Activated naive CD8-positive, alpha-beta T cell (primary cell): ENCODE data around the gene PHF19.

Experiments
- H3K27ac Mint-ChIP-seq: one replicate; pipeline ENCODE4 v1.8.0; 2021; ENCODE audit warnings: mixed read lengths
- H3K27me3 Mint-ChIP-seq: one replicate; pipeline ENCODE4 v1.8.0; 2021; ENCODE audit warnings: mixed read lengths
- H3K36me3 Mint-ChIP-seq: one replicate; pipeline ENCODE4 v1.8.0; 2021; ENCODE audit warnings: mixed read lengths
- H3K4me1 Mint-ChIP-seq: one replicate; pipeline ENCODE4 v1.8.0; 2021; ENCODE audit warnings: low read depth, mixed read lengths
- H3K4me3 Mint-ChIP-seq: one replicate; pipeline ENCODE4 v1.8.0; 2021; ENCODE audit warnings: mild to moderate bottlenecking, mixed read lengths
- H3K9me3 Mint-ChIP-seq: one replicate; pipeline ENCODE4 v1.8.0; 2021; ENCODE audit warnings: low read depth, mixed read lengths

PHF19 gene

DNA sequence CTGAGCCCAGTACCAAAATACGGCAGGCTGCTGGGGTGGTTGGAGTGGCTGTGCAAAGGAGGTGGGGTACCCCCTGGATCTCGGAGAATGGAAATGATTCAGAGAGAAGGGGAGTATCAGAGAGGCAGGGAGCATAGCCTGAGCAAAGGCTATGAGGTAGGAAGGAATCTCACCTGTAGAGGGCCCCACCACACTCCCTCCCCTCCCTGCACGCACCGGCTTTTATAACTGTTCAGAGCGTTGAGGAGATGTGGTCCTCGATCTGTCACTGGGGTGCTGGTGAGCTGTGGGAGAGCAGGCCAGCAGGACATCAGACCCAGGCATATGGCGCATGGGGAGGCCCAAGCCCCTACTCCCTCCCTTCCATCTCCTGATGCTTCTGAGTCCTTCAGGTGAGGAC lies 13.2 kb downstream of the PHF19 start:
- Mint-ChIP-seq H3K27me3 (no peaks in the 10 kb centered on the region), H3K4me3 (no peak overlapping the region), H3K27ac (no peak overlapping the region), H3K36me3 (peaks cover 6% of the 10 kb centered on the region), H3K9me3 (no peaks in the 10 kb centered on the region), H3K4me1 (peaks cover 6% of the 10 kb centered on the region)

DNA sequence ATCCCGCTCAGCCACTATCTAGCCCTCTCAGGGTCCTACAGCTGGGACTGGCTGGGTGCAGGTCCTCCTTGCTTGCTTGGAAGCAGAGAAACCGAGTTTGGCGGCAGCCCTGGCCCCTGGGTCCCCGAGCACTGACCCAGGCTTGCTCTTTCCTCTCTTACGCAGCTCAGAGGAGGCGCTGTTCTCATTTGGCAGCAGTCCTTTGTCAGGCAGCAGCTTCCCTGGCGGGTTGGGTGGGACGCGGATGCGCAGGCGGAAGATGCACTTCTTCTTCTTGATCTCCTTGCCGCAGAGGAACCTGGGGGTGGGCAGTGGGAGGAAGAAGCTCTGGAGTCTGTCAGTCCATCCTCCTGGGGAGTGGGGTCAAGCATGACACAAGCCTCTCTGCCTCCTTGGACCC lies 14.5 kb downstream of the PHF19 start:
- H3K27me3 Mint-ChIP-seq: no peaks in the 10 kb centered on the region
- no peaks in the 10 kb centered on the region for H3K4me1 Mint-ChIP-seq
- H3K36me3 Mint-ChIP-seq: peaks cover 3% of the 10 kb centered on the region
- H3K4me3 Mint-ChIP-seq: no peak overlapping the region
- no peak overlapping the region for H3K27ac Mint-ChIP-seq
- H3K9me3 Mint-ChIP-seq: no peaks in the 10 kb centered on the region

DNA sequence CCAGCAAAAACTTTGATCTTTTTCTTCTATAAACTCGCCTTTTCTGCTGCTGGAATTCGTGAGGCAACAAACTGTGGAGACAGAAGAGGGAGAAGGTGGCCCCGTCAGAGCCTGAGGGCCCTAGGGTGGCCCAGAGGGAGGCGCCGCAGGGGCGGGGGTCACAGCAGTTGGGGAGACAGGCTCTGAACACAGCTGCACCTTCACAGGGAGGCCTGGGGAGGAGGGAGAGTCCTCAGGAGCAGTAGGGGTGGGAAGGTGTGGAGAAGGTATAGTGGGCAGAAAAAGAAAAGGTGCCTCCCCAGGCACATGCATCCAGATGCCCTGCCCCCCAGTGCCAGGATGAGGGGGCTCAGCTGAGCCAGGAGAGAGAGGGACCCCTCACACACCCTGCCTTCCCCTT lies 15.1 kb downstream of the PHF19 start:
- Mint-ChIP-seq H3K9me3 (no peaks in the 10 kb centered on the region), H3K4me3 (no peak overlapping the region), H3K36me3 (peaks cover 3% of the 10 kb centered on the region), H3K27me3 (no peaks in the 10 kb centered on the region), H3K4me1 (no peaks in the 10 kb centered on the region), H3K27ac (peak overlapping the region; percentile 16)

GRCh38 chr9:120860083-120860482 lies 16.9 kb downstream of the PHF19 start:
- Mint-ChIP-seq H3K27me3 (no peaks in the 10 kb centered on the region), H3K27ac (no peak overlapping the region), H3K4me1 (no peaks in the 10 kb centered on the region), H3K4me3 (no peak overlapping the region), H3K36me3 (peaks cover 3% of the 10 kb centered on the region), H3K9me3 (no peaks in the 10 kb centered on the region)

DNA sequence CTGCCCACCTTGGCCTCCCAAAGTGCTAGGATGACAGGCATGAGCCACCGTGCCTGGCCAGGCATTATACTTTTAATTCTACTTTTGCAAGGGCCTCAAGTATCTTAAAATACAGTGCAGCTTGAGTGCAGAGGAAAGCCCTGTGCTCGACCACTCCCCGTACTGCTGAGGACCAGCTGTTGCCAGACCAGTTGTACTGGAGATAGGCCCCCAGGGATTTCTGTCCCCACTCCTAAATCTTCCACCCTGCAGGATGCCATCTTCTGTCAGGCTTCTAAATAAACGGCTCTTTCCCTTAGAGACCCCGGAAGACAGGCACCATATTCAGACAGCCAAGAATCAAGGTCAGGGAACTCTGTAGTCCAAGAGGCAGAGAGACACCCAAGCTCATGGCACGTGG lies 17.6 kb downstream of the PHF19 start:
- no peak overlapping the region for H3K27ac Mint-ChIP-seq

GRCh38 chr9:120857902-120858301 lies 19.1 kb downstream of the PHF19 start:
- Mint-ChIP-seq H3K27me3 (no peaks in the 10 kb centered on the region), H3K4me1 (no peaks in the 10 kb centered on the region), H3K27ac (peak overlapping the region; percentile 38), H3K36me3 (peaks cover 3% of the 10 kb centered on the region), H3K9me3 (no peaks in the 10 kb centered on the region), H3K4me3 (no peak overlapping the region)

More for the DNA sequence above, 17.6 kb downstream of the PHF19 start:
- no peaks in the 10 kb centered on the region for H3K9me3 Mint-ChIP-seq
- H3K4me3 Mint-ChIP-seq: no peak overlapping the region
- no peaks in the 10 kb centered on the region for H3K27me3 Mint-ChIP-seq
- H3K4me1 Mint-ChIP-seq: no peaks in the 10 kb centered on the region
- H3K36me3 Mint-ChIP-seq: peaks cover 3% of the 10 kb centered on the region

DNA sequence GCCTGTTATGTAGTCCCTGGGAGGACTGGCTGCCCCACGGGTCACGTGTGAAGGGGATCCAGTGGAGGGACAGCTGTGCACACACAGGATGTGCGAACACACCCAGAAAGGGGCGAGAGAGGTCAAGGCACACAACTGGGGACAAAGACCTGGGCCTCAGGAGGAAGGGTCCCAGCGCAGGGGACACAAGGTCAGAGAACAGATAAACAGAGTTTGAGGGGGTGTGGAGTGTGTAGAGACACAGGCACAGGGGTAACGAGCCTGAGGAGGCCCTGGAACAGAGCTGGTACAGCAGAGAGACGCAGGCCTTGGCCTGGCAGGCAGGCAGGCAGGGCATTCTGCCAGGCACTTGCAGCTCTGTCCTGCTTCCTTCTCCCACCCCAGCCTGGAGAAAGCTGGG lies 19.5 kb downstream of the PHF19 start:
- Mint-ChIP-seq H3K27ac (peak overlapping the region; percentile 22), H3K9me3 (no peaks in the 10 kb centered on the region), H3K4me3 (no peak overlapping the region), H3K4me1 (no peaks in the 10 kb centered on the region), H3K27me3 (no peaks in the 10 kb centered on the region), H3K36me3 (peaks cover 3% of the 10 kb centered on the region)

DNA sequence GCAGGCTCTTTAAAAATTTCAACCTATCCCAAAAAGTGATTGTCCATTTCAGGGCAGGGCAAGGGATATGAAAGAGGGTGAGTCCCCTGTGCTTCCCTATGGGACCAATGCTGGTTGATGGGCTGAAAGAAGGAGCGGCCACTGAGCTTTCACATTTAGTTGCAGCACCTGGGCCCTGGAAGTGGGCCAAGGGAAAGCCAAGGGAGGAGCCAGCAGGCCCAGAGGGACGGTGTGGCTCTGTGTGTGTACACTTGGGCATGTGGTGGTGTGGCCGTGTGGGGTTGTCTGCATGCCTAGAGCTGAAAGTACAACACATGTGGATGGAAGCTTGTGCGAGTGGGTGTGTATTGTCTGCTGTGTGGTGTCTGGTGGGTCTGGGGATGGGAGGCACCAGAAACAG lies 20.3 kb downstream of the PHF19 start:
- no peak overlapping the region for H3K4me3 Mint-ChIP-seq
- no peak overlapping the region for H3K27ac Mint-ChIP-seq
- H3K9me3 Mint-ChIP-seq: no peaks in the 10 kb centered on the region
- peaks cover 3% of the 10 kb centered on the region for H3K36me3 Mint-ChIP-seq
- H3K4me1 Mint-ChIP-seq: peaks cover 4% of the 10 kb centered on the region
- no peaks in the 10 kb centered on the region for H3K27me3 Mint-ChIP-seq

GRCh38 chr9:120855827-120856670 lies 20.9 kb downstream of the PHF19 start:
- Mint-ChIP-seq H3K4me1 (peaks cover 4% of the 10 kb centered on the region), H3K9me3 (no peaks in the 10 kb centered on the region), H3K27ac (peak overlapping the region; percentile 50), H3K36me3 (peaks cover 3% of the 10 kb centered on the region), H3K27me3 (no peaks in the 10 kb centered on the region), H3K4me3 (no peak overlapping the region)

- H3K4me1 Mint-ChIP-seq: peaks cover 10% of the 10 kb centered on the region
- H3K4me3 Mint-ChIP-seq: no peak overlapping the region
- no peaks in the 10 kb centered on the region for H3K9me3 Mint-ChIP-seq
- peak overlapping the region; percentile 36 for H3K27ac Mint-ChIP-seq
- H3K27me3 Mint-ChIP-seq: no peaks in the 10 kb centered on the region
- no peaks in the 10 kb centered on the region for H3K36me3 Mint-ChIP-seq
Measured at GRCh38 chr9:120854596-120855327, 22.2 kb downstream of the PHF19 start.

DNA sequence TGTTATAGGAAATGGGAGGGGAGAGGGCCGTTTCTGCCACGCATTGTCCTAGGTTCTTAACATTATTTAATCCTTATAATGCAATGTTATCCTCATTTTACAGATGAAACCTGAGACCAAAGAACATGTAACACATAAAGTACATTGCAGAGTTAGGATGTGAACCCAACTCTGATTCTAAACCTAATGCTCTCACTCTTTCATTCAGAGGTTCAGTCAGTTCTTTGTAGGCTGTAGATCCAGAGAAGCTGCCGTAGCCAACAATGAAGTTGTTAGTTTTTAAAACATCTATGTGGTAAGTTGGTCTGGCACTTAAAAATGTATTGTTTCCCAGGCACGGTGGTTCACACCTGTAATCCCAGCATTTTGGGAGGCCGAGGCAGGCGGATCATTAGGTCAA lies 23.8 kb downstream of the PHF19 start:
- Mint-ChIP-seq H3K36me3 (no peaks in the 10 kb centered on the region), H3K9me3 (no peaks in the 10 kb centered on the region)

DNA sequence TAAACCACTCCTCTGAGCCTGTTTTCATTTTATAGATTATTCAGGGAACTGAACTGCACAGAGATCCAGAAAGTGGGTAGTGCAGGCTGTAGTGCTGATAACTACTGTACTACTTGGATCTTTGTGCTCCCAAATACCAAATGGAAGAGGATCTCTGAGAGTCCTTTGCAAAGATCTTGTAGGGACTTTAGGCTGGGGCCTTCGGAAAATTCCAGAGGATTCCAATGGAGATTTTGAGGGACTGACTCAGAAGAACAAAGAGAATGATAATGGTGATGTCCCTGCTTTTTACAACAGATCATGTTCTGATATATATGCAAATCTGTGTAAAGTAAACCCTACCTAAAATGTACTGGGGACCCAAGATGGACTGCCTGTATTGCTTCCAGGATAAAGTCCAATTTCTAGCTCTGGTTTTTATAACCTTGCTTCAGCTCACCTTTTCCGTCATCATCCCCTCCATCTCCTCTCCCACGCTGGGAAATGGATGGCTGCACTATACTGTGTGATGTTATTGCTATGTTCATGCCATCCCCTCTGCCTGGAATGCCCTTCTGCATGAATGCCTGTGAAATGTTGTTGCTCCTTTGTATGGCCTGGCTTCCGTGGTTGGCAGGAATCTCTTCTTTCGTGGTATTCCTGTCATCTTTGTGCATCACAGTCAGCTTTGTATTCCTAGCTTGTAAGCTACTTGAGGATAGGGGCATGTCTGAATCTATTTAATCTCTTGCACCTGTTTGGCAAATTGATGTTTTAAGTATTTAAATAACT lies 24.6 kb downstream of the PHF19 start:
- no peak overlapping the region for H3K4me3 Mint-ChIP-seq
- H3K27me3 Mint-ChIP-seq: no peaks in the 10 kb centered on the region
- peaks cover under 1% of the 10 kb centered on the region for H3K36me3 Mint-ChIP-seq
- H3K4me1 Mint-ChIP-seq: peaks cover 27% of the 10 kb centered on the region
- H3K27ac Mint-ChIP-seq: peak overlapping the region; percentile 81
- no peaks in the 10 kb centered on the region for H3K9me3 Mint-ChIP-seq

More for the DNA sequence above, 23.8 kb downstream of the PHF19 start:
- H3K4me3 Mint-ChIP-seq: no peak overlapping the region
- peak overlapping the region; percentile 81 for H3K27ac Mint-ChIP-seq
- peaks cover 19% of the 10 kb centered on the region for H3K4me1 Mint-ChIP-seq
- no peaks in the 10 kb centered on the region for H3K27me3 Mint-ChIP-seq

DNA sequence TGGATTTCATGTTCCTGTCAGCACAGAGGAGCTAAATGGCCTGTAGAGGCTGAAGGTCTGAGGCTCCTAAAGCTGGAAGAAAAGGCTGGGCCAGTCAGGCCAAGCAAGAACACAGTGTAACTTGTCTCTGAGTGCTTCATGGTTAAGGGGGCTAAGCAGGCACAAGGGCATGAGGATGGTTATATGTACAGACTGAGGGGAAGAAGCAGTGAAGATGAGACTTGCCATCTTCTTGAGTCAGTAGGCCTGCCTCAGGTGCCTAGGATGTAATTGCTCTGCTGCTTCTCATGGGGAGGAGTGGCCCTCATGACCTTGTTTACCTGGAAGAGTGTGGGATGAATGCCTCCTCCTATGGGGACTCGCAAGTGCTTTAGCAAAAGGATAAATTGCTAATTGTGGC lies 25.5 kb downstream of the PHF19 start:
- Mint-ChIP-seq H3K4me1 (peaks cover 36% of the 10 kb centered on the region), H3K27me3 (no peaks in the 10 kb centered on the region), H3K4me3 (no peak overlapping the region), H3K27ac (peak overlapping the region; percentile 61), H3K36me3 (peaks cover 3% of the 10 kb centered on the region), H3K9me3 (no peaks in the 10 kb centered on the region)

DNA sequence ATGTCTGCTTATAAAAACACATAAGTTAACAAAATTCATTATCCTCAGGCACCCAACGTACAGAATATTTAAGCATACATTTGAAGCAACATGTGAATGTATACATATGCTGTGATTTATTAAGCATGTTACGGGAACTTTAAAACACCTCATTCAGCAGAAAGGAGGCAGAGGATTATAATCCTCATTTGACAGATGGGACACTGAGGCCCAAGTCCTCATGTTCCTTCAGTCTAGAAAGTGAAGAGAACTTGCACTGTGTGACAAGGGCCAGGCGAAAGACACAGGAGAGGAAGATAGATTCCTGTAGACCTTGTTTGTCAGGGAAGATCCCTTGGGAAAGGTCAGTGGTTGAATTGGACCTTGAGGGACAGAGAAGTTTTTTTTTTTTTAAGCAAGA lies 26.7 kb downstream of the PHF19 start:
- Mint-ChIP-seq H3K27me3 (no peaks in the 10 kb centered on the region), H3K27ac (peak overlapping the region; percentile 72), H3K4me3 (no peak overlapping the region), H3K9me3 (no peaks in the 10 kb centered on the region), H3K36me3 (peaks cover 5% of the 10 kb centered on the region), H3K4me1 (peaks cover 48% of the 10 kb centered on the region)

- H3K4me1 Mint-ChIP-seq: peaks cover 72% of the 10 kb centered on the region
- peak overlapping the region; percentile 99 for H3K27ac Mint-ChIP-seq
- no peaks in the 10 kb centered on the region for H3K9me3 Mint-ChIP-seq
- peaks cover 12% of the 10 kb centered on the region for H3K36me3 Mint-ChIP-seq
- no peaks in the 10 kb centered on the region for H3K27me3 Mint-ChIP-seq
- peak overlapping the region; percentile 95 for H3K4me3 Mint-ChIP-seq
Measured at GRCh38 chr9:120846906-120847305, 30.1 kb downstream of the PHF19 start.
